Endothelial cell of umbilical vein (primary cell): ENCODE results near the gene CENPA. TPM values are rescaled to one million over a fixed set of nuclear protein-coding genes. Genes with fewer than 3 reads are reported as not detected.

ENCODE experiments used
- BruUV-seq: library from RNA; stranded (reverse); fragments of 400-500 nt; replicated peaks from 2 replicates; lab custom pipeline; 2021; lab: Mats Ljungman, UMichigan
- CTCF ChIA-PET: fragments of 300-600, 350-600 bp; sonication (Branson Sonifier 250); formaldehyde crosslinking; loops from one replicate; lab custom pipeline; 2021; ENCODE audit warnings: antibody characterized with exemption, inconsistent platforms; lab: Charles Lee
- POLR2A ChIA-PET: fragments of 300-600, 350-600 bp; sonication (Branson Sonifier 250); formaldehyde crosslinking; loops from one replicate; lab custom pipeline; 2021; ENCODE audit warnings: antibody characterized with exemption, inconsistent platforms; lab: Charles Lee
- DNase-seq: peaks from one replicate; pipeline ENCODE4 v3.0.0-alpha.2; 2011; ENCODE audit warnings: low read depth, low spot score
- FAIRE-seq: peaks from 2 replicates; lab custom pipeline; 2011; peaks lifted over from hg19 to GRCh38; lab: Jason Lieb, UNC
- H2AFZ ChIP-seq: 2 replicates; pipeline ENCODE4 v1.6.0; 2012; ENCODE audit warnings: low read depth, low read length, control low read depth, inconsistent platforms
- H3K27ac ChIP-seq: 2 replicates; pipeline ENCODE4 v1.5.1; 2011; ENCODE audit warnings: low read depth, mild to moderate bottlenecking, control low read depth, low read length, moderate library complexity; ENCODE audit not compliant: insufficient read depth
- H3K27me3 ChIP-seq, 2 experiments: 2 replicates each; pipeline versions ENCODE4 v1.6.0 to v1.6.1; 2011; ENCODE audit warnings: low read length in 2 of 2, mixed read lengths in 1 of 2; ENCODE audit not compliant: control insufficient read depth in 2 of 2, insufficient read depth in 2 of 2
- H3K36me3 ChIP-seq, 2 experiments: 2 replicates in 1 of 2; 3 replicates in 1 of 2; pipeline ENCODE4 v1.5.1; 2011; ENCODE audit warnings: low read length in 2 of 2, mild to moderate bottlenecking in 1 of 2, moderate library complexity in 1 of 2; ENCODE audit not compliant: control insufficient read depth in 2 of 2, insufficient read depth in 2 of 2; ENCODE audit errors: extremely low read depth in 1 of 2
- H3K4me1 ChIP-seq: 3 replicates; pipeline ENCODE4 v1.5.1; 2011; ENCODE audit warnings: mild to moderate bottlenecking, low read length; ENCODE audit not compliant: control insufficient read depth, insufficient read depth; ENCODE audit errors: extremely low read depth
- H3K4me2 ChIP-seq: 2 replicates; pipeline ENCODE4 v1.6.1; 2011; ENCODE audit warnings: low read length, control low read depth, mixed read lengths; ENCODE audit not compliant: insufficient read depth
- H3K4me3 ChIP-seq, 3 experiments: fragments of 200-600 bp in 1 of 3; sonication (generic), shearing (Covaris generic) in 1 of 3; replicated peaks in 1 of 3; 2 replicates each; pipeline ENCODE4 v1.5.1; 2011 to 2016; ENCODE audit warnings: control low read depth in 3 of 3, low read length in 3 of 3, mild to moderate bottlenecking in 2 of 3, inconsistent platforms in 1 of 3, low read depth in 1 of 3, moderate library complexity in 1 of 3; ENCODE audit not compliant: insufficient read depth in 1 of 3
- H3K79me2 ChIP-seq: 2 replicates; pipeline ENCODE4 v1.6.0; 2012; ENCODE audit warnings: low read length, inconsistent platforms; ENCODE audit not compliant: control insufficient read depth, insufficient read depth
- H3K9ac ChIP-seq: replicated peaks from 2 replicates; pipeline ENCODE3; 2011; ENCODE audit warnings: low read length, control low read depth; ENCODE audit not compliant: insufficient read depth; ENCODE audit errors: extremely low read depth
- H3K9me1 ChIP-seq: replicated peaks from 3 replicates; pipeline ENCODE4 v1.6.0; 2011; ENCODE audit warnings: mild to moderate bottlenecking, low read length; ENCODE audit not compliant: control insufficient read depth, insufficient read depth; ENCODE audit errors: extremely low read depth
- H3K9me3 ChIP-seq: replicated peaks from 2 replicates; pipeline ENCODE4 v1.5.1; 2012; ENCODE audit warnings: low read length, inconsistent platforms; ENCODE audit not compliant: control insufficient read depth, insufficient read depth
- H4K20me1 ChIP-seq: replicated peaks from 2 replicates; pipeline ENCODE3; 2011; ENCODE audit warnings: mild to moderate bottlenecking, low read length; ENCODE audit not compliant: control insufficient read depth, insufficient read depth; ENCODE audit errors: extremely low read depth
- EZH2 ChIP-seq: IDR thresholded peaks from 2 replicates; pipeline ENCODE4 v1.6.1; 2012; ENCODE audit warnings: borderline replicate concordance, low read depth, mild to moderate bottlenecking, moderate library complexity, low read length, inconsistent platforms; ENCODE audit not compliant: severe bottlenecking
- FOS ChIP-seq: IDR thresholded peaks from 2 replicates; pipeline ENCODE4 v1.6.1; 2011; ENCODE audit warnings: mild to moderate bottlenecking, low read length, moderate library complexity, borderline replicate concordance; ENCODE audit not compliant: insufficient read depth
- GATA2 ChIP-seq: IDR thresholded peaks from 2 replicates; pipeline ENCODE4 v1.7.0; 2011; ENCODE audit warnings: low read depth, mild to moderate bottlenecking, moderate library complexity, mixed read lengths, low read length; ENCODE audit not compliant: insufficient read length, insufficient read depth
- JUN ChIP-seq: IDR thresholded peaks from 2 replicates; pipeline ENCODE4 v1.6.1; 2011; ENCODE audit warnings: borderline replicate concordance, low read depth; ENCODE audit not compliant: insufficient read length, insufficient read depth
- MYC ChIP-seq: IDR thresholded peaks from one replicate; pipeline ENCODE4 v1.6.1; 2011; ENCODE audit warnings: mild to moderate bottlenecking, low read depth, low read length
- POLR2A ChIP-seq: IDR thresholded peaks from 2 replicates; pipeline ENCODE4 v1.6.1; 2012; ENCODE audit warnings: low read depth, mild to moderate bottlenecking, control low read depth, low read length
- POLR2AphosphoS5 ChIP-seq: IDR thresholded peaks from 2 replicates; pipeline ENCODE4 v1.6.1; 2012; ENCODE audit warnings: low read depth, mild to moderate bottlenecking, control low read depth, low read length, moderate library complexity; ENCODE audit not compliant: insufficient read depth
- dilution Hi-C: fragments of 300-500 bp; cut with MboI; formaldehyde crosslinking; loops from one replicate; pipeline ENCODE4 v1.15.0; 2019; ENCODE audit warnings: low sequenced_read_pairs; ENCODE audit not compliant: extremely low pct_ligation_motif_present
- intact Hi-C: fragments of 100-400 bp; cut with micrococcal nuclease; formaldehyde crosslinking; loops from one replicate; pipeline ENCODE4 v1.10.0; 2022
- polyA plus RNA-seq, 4 experiments: library from polyadenylated mRNA; depleted of rRNA in 3 of 4; stranded (reverse) in 3 of 4; unstranded in 1 of 4; fragments of >200 nt; gene quantifications; 2 replicates each; pipeline versions ENCODE4 v1.2.1 to v1.2.3, GENCODE V29; 2011 to 2012; ENCODE audit warnings: missing spikeins in 1 of 4
- total RNA-seq: library from RNA; stranded (reverse); gene quantifications from 2 replicates; pipeline ENCODE4 v1.2.3, GENCODE V29; 2021
- TF ChIP-seq, protein P1 (sequence below), 2 donors: IDR thresholded peaks; 1 replicate in 1 of 2; 2 replicates in 1 of 2; pipeline ENCODE4 v1.5.1; 2011; ENCODE audit warnings: low read length in 2 of 2, mild to moderate bottlenecking in 2 of 2, moderate library complexity in 2 of 2, control low read depth in 1 of 2, inconsistent platforms in 1 of 2, low read depth in 1 of 2; ENCODE audit not compliant: insufficient read depth in 1 of 2; ENCODE audit errors: extremely low read depth in 1 of 2
- TF ChIP-seq, protein P2 (sequence below): IDR thresholded peaks from 2 replicates; pipeline ENCODE4 v1.6.1; 2011; ENCODE audit not compliant: insufficient read depth, insufficient read length

CENPA gene
- total and polyA plus RNA-seq, 2 donors (not counting 3 experiments of a cell fraction or from before 2014, with no cell fraction given), result 22.0 to 33.1 TPM

DNA sequence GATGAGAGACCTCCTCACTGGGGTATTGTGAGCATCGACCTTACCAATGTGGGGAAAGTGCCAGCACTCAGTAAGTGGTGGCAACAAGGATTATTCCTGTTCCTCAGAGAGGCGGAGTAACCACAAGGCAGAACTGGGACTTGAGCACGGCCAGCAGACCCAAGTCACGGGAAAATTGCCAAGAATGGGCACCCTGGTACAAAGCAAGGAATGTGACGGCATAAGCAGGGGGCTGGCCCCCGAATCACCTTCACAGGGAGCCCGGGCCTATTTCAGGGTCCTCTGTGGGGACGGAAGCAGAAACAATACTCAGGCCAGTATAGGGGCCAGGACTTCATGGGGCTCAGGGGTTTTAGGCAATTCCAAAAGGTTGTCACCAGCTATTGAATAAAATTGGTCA lies 25.4 kb downstream of the CENPA start:
- no peak overlapping the region for H3K27ac ChIP-seq
- FAIRE-seq (no peak), DNase-seq (no peak)
- TF ChIP-seq MYC (no peak), POLR2A (no peak), EZH2 (no peak), JUN (no peak), GATA2 (no peak), FOS (no peak), POLR2AphosphoS5 (no peak)
- TF ChIP-seq, protein P1, sequence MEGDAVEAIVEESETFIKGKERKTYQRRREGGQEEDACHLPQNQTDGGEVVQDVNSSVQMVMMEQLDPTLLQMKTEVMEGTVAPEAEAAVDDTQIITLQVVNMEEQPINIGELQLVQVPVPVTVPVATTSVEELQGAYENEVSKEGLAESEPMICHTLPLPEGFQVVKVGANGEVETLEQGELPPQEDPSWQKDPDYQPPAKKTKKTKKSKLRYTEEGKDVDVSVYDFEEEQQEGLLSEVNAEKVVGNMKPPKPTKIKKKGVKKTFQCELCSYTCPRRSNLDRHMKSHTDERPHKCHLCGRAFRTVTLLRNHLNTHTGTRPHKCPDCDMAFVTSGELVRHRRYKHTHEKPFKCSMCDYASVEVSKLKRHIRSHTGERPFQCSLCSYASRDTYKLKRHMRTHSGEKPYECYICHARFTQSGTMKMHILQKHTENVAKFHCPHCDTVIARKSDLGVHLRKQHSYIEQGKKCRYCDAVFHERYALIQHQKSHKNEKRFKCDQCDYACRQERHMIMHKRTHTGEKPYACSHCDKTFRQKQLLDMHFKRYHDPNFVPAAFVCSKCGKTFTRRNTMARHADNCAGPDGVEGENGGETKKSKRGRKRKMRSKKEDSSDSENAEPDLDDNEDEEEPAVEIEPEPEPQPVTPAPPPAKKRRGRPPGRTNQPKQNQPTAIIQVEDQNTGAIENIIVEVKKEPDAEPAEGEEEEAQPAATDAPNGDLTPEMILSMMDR (IDR thresholded peaks at IDR 0.05; ENCODE audit: extremely low read depth in 1 of 2, insufficient read depth in 1 of 2, low read depth in 1 of 2, low read length in 2 of 2), result no peak
- TF ChIP-seq, protein P2, sequence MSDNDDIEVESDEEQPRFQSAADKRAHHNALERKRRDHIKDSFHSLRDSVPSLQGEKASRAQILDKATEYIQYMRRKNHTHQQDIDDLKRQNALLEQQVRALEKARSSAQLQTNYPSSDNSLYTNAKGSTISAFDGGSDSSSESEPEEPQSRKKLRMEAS, result no peak
- ChIA-PET POLR2A (no interaction called here), CTCF (no interaction called here)
- no peak overlapping the region for H2AFZ ChIP-seq
- no peak overlapping the region for H3K9ac ChIP-seq
- dilution Hi-C loops, result no loop called here
- no peak overlapping the region for H3K4me2 ChIP-seq
- no peaks in the 10 kb centered on the region for H4K20me1 ChIP-seq
- H3K9me3 ChIP-seq, result no peaks in the 10 kb centered on the region
- H3K36me3 ChIP-seq, result no peaks in the 10 kb centered on the region
- peaks cover 4% of the 10 kb centered on the region in 2 experiments for H3K27me3 ChIP-seq
- intact Hi-C loops, result no loop called here
- no peaks in the 10 kb centered on the region for H3K4me1 ChIP-seq
- no peaks in the 10 kb centered on the region for H3K9me1 ChIP-seq
- no peak overlapping the region for H3K4me3 ChIP-seq
- no TSS peak for BruUV-seq
- H3K79me2 ChIP-seq, result no peaks in the 10 kb centered on the region
